ENCODE results near the gene PSMG2. TPM values are rescaled to one million over a fixed set of nuclear protein-coding genes. Genes with fewer than 3 reads are reported as not detected.

Gene PSMG2
- total and polyA plus RNA-seq, 9 of the 15 experiments (the other 6 are each of a cell fraction or from before 2014, with no cell fraction given), result 59.9 to 271 (median 111) TPM

DNA sequence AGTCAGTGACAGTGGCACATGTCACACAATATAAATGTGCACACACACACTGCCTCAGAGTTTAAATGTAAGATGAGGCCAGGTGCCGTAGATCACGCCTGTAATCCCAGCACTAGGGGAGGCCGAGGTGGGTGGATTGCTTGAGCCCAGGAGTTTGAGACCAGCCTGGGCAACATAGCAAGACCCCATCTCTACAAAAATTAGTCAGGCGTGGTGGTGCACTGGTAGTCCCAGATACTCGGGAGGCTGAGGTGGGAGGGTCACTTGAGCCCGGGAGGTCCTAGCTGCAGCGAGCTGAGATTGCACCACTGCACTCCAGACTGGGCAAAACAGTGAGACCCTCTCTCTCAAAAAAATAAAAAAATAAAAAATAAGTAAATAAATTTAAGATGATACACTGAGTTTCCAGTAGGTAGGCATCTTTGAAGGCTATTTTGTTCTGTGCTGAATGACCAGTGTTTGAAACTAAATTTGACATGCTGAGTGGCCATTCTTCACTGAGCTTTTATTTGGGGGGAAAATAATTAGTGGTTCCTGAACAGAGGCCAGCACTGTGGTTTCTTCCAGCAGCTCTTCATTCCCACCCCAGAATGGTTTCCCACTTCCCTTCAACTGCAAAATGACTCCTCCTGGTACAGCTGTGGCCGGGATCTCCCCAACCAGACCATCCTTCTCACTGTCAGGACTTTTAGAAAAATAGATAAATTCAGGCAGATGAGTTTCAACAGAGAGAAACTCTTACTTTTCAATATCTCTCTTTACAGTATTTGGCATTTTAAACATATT is 44.9 kb downstream of the PSMG2 start:
- DNase-seq (ENCODE audit: extremely low read depth in 1 of 4, low spot score in 3 of 4) (peak in 1 of 4 experiments; percentile 1), FAIRE-seq (no peak), ATAC-seq (no peak)
- H3K4me3 ChIP-seq, result no peak overlapping the region
- H3K27me3 ChIP-seq (ENCODE audit: control insufficient read depth in 2 of 2, insufficient read depth in 2 of 2, low read length in 2 of 2), result no peaks in the 10 kb centered on the region
- TF ChIP-seq ZNF121 (CRISPR knock-in tag; conservative IDR thresholded peaks at IDR 0.05) (peak; percentile 96), ILK (tag; IDR thresholded peaks at IDR 0.05; ENCODE audit: borderline replicate concordance, low read depth) (no peak), ZNF146 (CRISPR knock-in tag; IDR thresholded peaks at IDR 0.05; ENCODE audit: unreplicated experiment) (no peak), BCOR (IDR thresholded peaks at IDR 0.05) (peak; percentile 67), MECOM (CRISPR knock-in tag; IDR thresholded peaks at IDR 0.05) (no peak)
- H3K9me1 ChIP-seq (ENCODE audit: control insufficient read depth, insufficient read depth, low read length), result no peaks in the 10 kb centered on the region
- H3K9me3 ChIP-seq (replicated peaks; ENCODE audit: control insufficient read depth, insufficient read depth, low read depth, low read length), result no peaks in the 10 kb centered on the region
- no peaks in the 10 kb centered on the region for H4K20me1 ChIP-seq (replicated peaks; ENCODE audit: control insufficient read depth, insufficient read depth, low read length)
- H3K27ac ChIP-seq (ENCODE audit: extremely low read depth, low read depth, low read length), result no peak overlapping the region
- no TSS peak for BruUV-seq (replicated peaks)
- peaks cover 0 to 7% of the 10 kb centered on the region in 2 experiments; a peak in 2 of 5 replicates for H3K4me1 ChIP-seq (replicated peaks in 1 of 2; ENCODE audit: control insufficient read depth in 2 of 2, insufficient read depth in 2 of 2, low read length in 2 of 2)
- CTCF ChIA-PET (ENCODE audit: low intra/inter-chr PET ratio), result no interaction called here
- no peak overlapping the region for H2AFZ ChIP-seq (ENCODE audit: low read depth, low read length)
- in situ Hi-C loops (cut with MboI) (loop anchor here (5.0 kb wide), 1 partner anchor 185 kb away; no protein-coding TSS in a partner anchor), intact Hi-C loops (cut with micrococcal nuclease) (no loop called here)
- H3K79me2 ChIP-seq (ENCODE audit: control insufficient read depth, insufficient read depth, low read length), result no peaks in the 10 kb centered on the region
- no peaks in the 10 kb centered on the region for H3K36me3 ChIP-seq (ENCODE audit: control insufficient read depth, insufficient read depth, low read length)
- no peak overlapping the region for H3K9ac ChIP-seq (ENCODE audit: insufficient read depth in 1 of 2, low read depth in 2 of 2, low read length in 2 of 2)
- no peak overlapping the region for H3K4me2 ChIP-seq (ENCODE audit: insufficient read depth, low read length)
- WGBS (ENCODE audit: insufficient coverage, low coverage, missing lambda C conversion rate), result 39% methylated on average over 8 of the region's 8 CpGs
- POLR2A ChIA-PET, result interaction anchor here (1.0 kb wide), 2 partner anchors 46 to 201 kb away, joined by 3 read pairs; partner anchors contain the start of gene CEP76

All from K562 (cell line).